ENCODE data around the gene TP73.
"Not testable (repeated sequence)": the region's sequence is repeated elsewhere in the genome, so short reads cannot be mapped to it uniquely, and the experiment has no call there.

TP73 gene

GRCh38 chr1:3746830-3747521, 94.7 kb downstream of the TP73 start:
- peak; percentile 68 for DNase-seq

- DNase-seq, result no peak
These were observed 95.2 kb downstream of the TP73 start for GRCh38 chr1:3747522-3747848.

GRCh38 chr1:3747903-3748302, 95.6 kb downstream of the TP73 start:
- no peak for DNase-seq

GRCh38 chr1:3748316-3748900, 96.1 kb downstream of the TP73 start:
- not testable (repeated sequence) for DNase-seq

- DNase-seq, result no peak
These were observed 97.2 kb downstream of the TP73 start for GRCh38 chr1:3749512-3749911.

GRCh38 chr1:3750741-3751140, 98.4 kb downstream of the TP73 start:
- DNase-seq, result no peak

- DNase-seq, result no peak
These were observed 100.2 kb downstream of the TP73 start, which contains the start of gene CCDC27 for GRCh38 chr1:3752400-3752945. TSS of gene CCDC27 (plus strand) at chr1:3752450. CDS start at chr1:3752482, 32 bp downstream.

GRCh38 chr1:3753656-3754454, 101.5 kb downstream of the TP73 start:
- DNase-seq, result no peak

GRCh38 chr1:3756394-3756793, 104.1 kb downstream of the TP73 start:
- no peak for DNase-seq

GRCh38 chr1:3759164-3759563, 106.8 kb downstream of the TP73 start:
- DNase-seq, result no peak

GRCh38 chr1:3759796-3760195, 107.5 kb downstream of the TP73 start:
- DNase-seq, result no peak

- no peak for DNase-seq
These were observed 109.1 kb downstream of the TP73 start for GRCh38 chr1:3761296-3762010.

GRCh38 chr1:3762151-3762872, 110.0 kb downstream of the TP73 start:
- DNase-seq, result no peak

GRCh38 chr1:3762873-3763228, 110.5 kb downstream of the TP73 start:
- DNase-seq, result no peak

GRCh38 chr1:3763351-3764125, 111.2 kb downstream of the TP73 start:
- no peak for DNase-seq

- DNase-seq, result no peak
These were observed 115.1 kb downstream of the TP73 start for GRCh38 chr1:3767328-3767925.

GRCh38 chr1:3768811-3769390, 116.6 kb downstream of the TP73 start:
- DNase-seq, result no peak

GRCh38 chr1:3770047-3770765, 117.9 kb downstream of the TP73 start:
- no peak for DNase-seq

GRCh38 chr1:3771108-3772026, 119.1 kb downstream of the TP73 start:
- DNase-seq, result no peak
